H1 (cell line): ENCODE data around the gene ANKLE1. TPM values are rescaled to one million over a fixed set of nuclear protein-coding genes. Genes with fewer than 3 reads are reported as not detected.

Experiments
- ATF3 ChIP-seq: IDR thresholded peaks from 2 replicates; pipeline ENCODE4 v1.6.1; 2011; ENCODE audit warnings: low read depth, mild to moderate bottlenecking, low read length; ENCODE audit not compliant: insufficient read depth
- SP1 ChIP-seq: IDR thresholded peaks from 2 replicates; pipeline ENCODE4 v1.6.1; 2011; ENCODE audit warnings: low read depth, low read length
- polyA plus RNA-seq, 7 experiments: library from polyadenylated mRNA; depleted of rRNA in 3 of 7; stranded (reverse) in 5 of 7; unstranded in 2 of 7; fragments of >200 nt in 5 of 7; fragments of 200-250 nt in 2 of 7; gene quantifications; 1 replicate in 5 of 7; 2 replicates in 1 of 7; 4 replicates in 1 of 7; pipeline versions ENCODE4 v1.2.1 to v1.2.3, GENCODE V29; 2011 to 2013; ENCODE audit warnings: missing spikeins in 2 of 7, mixed read lengths in 2 of 7
- total RNA-seq: library from RNA; stranded (reverse); fragmentation: NEBNext Ultra II Directional; extraction: Animal tissue kit (Norgen Biotek cat#: 25700); gene quantifications from 2 replicates; pipeline ENCODE4 v1.2.1, GENCODE V29; 2021

The ANKLE1 gene
- total and polyA plus RNA-seq, 2 of the 8 experiments (the other 6 are each of a cell fraction or from before 2014, with no cell fraction given) = 6.1 to 9.6 TPM

GRCh38 chr19:17303940-17304267 is 22.2 kb downstream of the ANKLE1 start (continued):
- TF ChIP-seq ATF3 (no peak), SP1 (no peak)
